ENCODE data around the gene PTDSS2.
A peak's percentile ranks its signal among the peaks of the same experiment; 100 is the strongest.

The PTDSS2 gene

GRCh38 chr11:469684-470560, 19.8 kb downstream of the PTDSS2 start:
- peak; percentile 57 for DNase-seq

GRCh38 chr11:471468-472145, 21.5 kb downstream of the PTDSS2 start:
- no peak for DNase-seq

GRCh38 chr11:472272-472671, 22.2 kb downstream of the PTDSS2 start:
- no peak for DNase-seq

GRCh38 chr11:472816-473215, 22.7 kb downstream of the PTDSS2 start:
- no peak for DNase-seq

- no peak for DNase-seq
These were observed 23.3 kb downstream of the PTDSS2 start for GRCh38 chr11:473415-473814.

- no peak for DNase-seq
These were observed 24.1 kb downstream of the PTDSS2 start for GRCh38 chr11:473962-474785.

- no peak for DNase-seq
These were observed 24.9 kb downstream of the PTDSS2 start for GRCh38 chr11:474914-475506.

- DNase-seq = no peak
These were observed 25.9 kb downstream of the PTDSS2 start for GRCh38 chr11:475941-476340.

GRCh38 chr11:476416-476815, 26.3 kb downstream of the PTDSS2 start:
- DNase-seq = no peak

- no peak for DNase-seq
These were observed 27.1 kb downstream of the PTDSS2 start for GRCh38 chr11:477052-477715.

- no peak for DNase-seq
These were observed 29.2 kb downstream of the PTDSS2 start for GRCh38 chr11:479311-479710.

- DNase-seq = no peak
These were observed 34.5 kb downstream of the PTDSS2 start for GRCh38 chr11:484616-485015.

- no peak for DNase-seq
These were observed 36.1 kb downstream of the PTDSS2 start for GRCh38 chr11:486189-486588.

- DNase-seq = no peak
These were observed 37.5 kb downstream of the PTDSS2 start for GRCh38 chr11:487571-488021.

- DNase-seq = no peak
These were observed 38.0 kb downstream of the PTDSS2 start for GRCh38 chr11:488062-488461.

- DNase-seq = no peak
These were observed 38.5 kb downstream of the PTDSS2 start for GRCh38 chr11:488579-488978.

GRCh38 chr11:488992-489391, 38.9 kb downstream of the PTDSS2 start:
- no peak for DNase-seq

GRCh38 chr11:489610-490185, 39.6 kb downstream of the PTDSS2 start:
- DNase-seq = no peak

- no peak for DNase-seq
These were observed 40.3 kb downstream of the PTDSS2 start for GRCh38 chr11:490186-490929.

- DNase-seq = no peak
These were observed 40.8 kb downstream of the PTDSS2 start for GRCh38 chr11:490930-491260.

- DNase-seq = no peak
These were observed 41.3 kb downstream of the PTDSS2 start for GRCh38 chr11:491358-491757.

Data from right kidney (tissue), 1 donor.